Ovary (tissue), 10 donors: ENCODE data around the gene OR7G2. TPM values are rescaled to one million over a fixed set of nuclear protein-coding genes. Genes with fewer than 3 reads are reported as not detected.

ENCODE experiments used
- DNase-seq, 5 donors: peaks; one replicate each; pipeline ENCODE4 v3.0.0-alpha.2; 2019 to 2020
- H3K27ac ChIP-seq, 2 donors: fragments of 200-600 bp; one replicate each; pipeline versions ENCODE4 v1.5.1 to v1.8.0; 2019 to 2022
- H3K27me3 ChIP-seq: fragments of 200-600 bp; one replicate; pipeline ENCODE4 v1.8.0; 2022
- H3K36me3 ChIP-seq: fragments of 200-600 bp; sonication (generic); one replicate; pipeline ENCODE4 v1.5.1; 2019
- H3K4me1 ChIP-seq: one replicate; pipeline ENCODE4 v1.8.1; 2013; ENCODE audit warnings: mild to moderate bottlenecking, moderate library complexity; ENCODE audit not compliant: insufficient read depth
- H3K4me3 ChIP-seq: fragments of 200-600 bp; sonication (generic); one replicate; pipeline ENCODE4 v1.5.1; 2017
- H3K9me3 ChIP-seq, 2 donors: fragments of 200-600 bp in 1 of 2; sonication (generic) in 1 of 2; one replicate each; pipeline versions ENCODE4 v1.5.1 to v1.8.1; 2013 to 2019; ENCODE audit warnings: mild to moderate bottlenecking in 1 of 2, moderate library complexity in 1 of 2
- EP300 ChIP-seq: sonication (generic); formaldehyde crosslinking; IDR thresholded peaks from one replicate; pipeline ENCODE4 v1.6.1; 2017; ENCODE audit warnings: antibody characterized with exemption
- POLR2A ChIP-seq: fragments of 450-650 bp; IDR thresholded peaks from one replicate; pipeline ENCODE4 v1.6.1; 2017; ENCODE audit warnings: antibody characterized with exemption, mild to moderate bottlenecking, moderate library complexity
- WGBS, 3 donors: extraction: QIAGEN DNeasy Blood & Tissue Kit in 1 of 3; methylation state at CpG; one replicate each; pipeline versions ENCODE4 v1.1.5 to v1.1.7; 2013 to 2017; 5-methylcytosine and 5-hydroxymethylcytosine counted together
- intact Hi-C, 4 donors: fragments of 100-400 bp; cut with DNase I; formaldehyde crosslinking; loops; one replicate each; pipeline versions ENCODE4 v1.11.0 to v1.15.1; 2022 to 2023
- long read RNA-seq, 3 donors: library from polyadenylated mRNA in 2 of 3; unstranded in 2 of 3; transcript quantifications; one replicate each; pipeline ENCODE4 v2.0.0 and lab custom pipeline, GENCODE V29; 2021 to 2026
- polyA plus RNA-seq, 2 donors: library from polyadenylated mRNA; stranded (reverse); fragments of 200-250 nt in 1 of 2; fragments of 350-450 nt in 1 of 2; fragmentation: Illumina TruSeq in 1 of 2; extraction: RNeasy Lipid Tissue Mini Kit (QIAGEN cat#74804) in 1 of 2; gene quantifications; one replicate each; pipeline ENCODE4 v1.2.3, GENCODE V29; 2013 to 2014
- total RNA-seq, 7 donors: library from RNA; depleted of rRNA in 2 of 7; stranded (reverse); fragments of >200 nt in 2 of 7; fragmentation: NEBNext Ultra II Directional in 3 of 7; extraction: Animal tissue kit (Norgen Biotek cat#: 25700) in 3 of 7; gene quantifications; one replicate each; pipeline versions ENCODE4 v1.1.0 to v1.2.4, GENCODE V29; 2016 to 2023
- TF ChIP-seq, protein P1 (sequence below), 3 donors: fragments of 450-650 bp in 2 of 3; fragments of 200-600 bp in 1 of 3; IDR thresholded peaks; one replicate each; pipeline versions ENCODE4 v1.5.1 to v1.8.0; 2016 to 2022; ENCODE audit warnings: antibody characterized with exemption in 3 of 3, mild to moderate bottlenecking in 1 of 3
- donor health status: DM: no; HTN: no; CAD: no; lungs with moderate emphysema.
- donor health status: DM: no; HTN: no; CAD: no.
- donor health status: Bipolar disorder and iron deficiency.
- donor health status: DM: yes; HTN: yes; CAD: no.
- donor health status: DM: no; HTN: no; CAD: no.
- donor health status: DM: yes; HTN: yes; CAD: no.

Gene OR7G2
- total RNA-seq (not detected), polyA plus RNA-seq (not detected)
- long read RNA-seq, donor 1: 0 reads
- long read RNA-seq, donor 2: 0 reads
- long read RNA-seq, donor 3: 0 reads

DNA sequence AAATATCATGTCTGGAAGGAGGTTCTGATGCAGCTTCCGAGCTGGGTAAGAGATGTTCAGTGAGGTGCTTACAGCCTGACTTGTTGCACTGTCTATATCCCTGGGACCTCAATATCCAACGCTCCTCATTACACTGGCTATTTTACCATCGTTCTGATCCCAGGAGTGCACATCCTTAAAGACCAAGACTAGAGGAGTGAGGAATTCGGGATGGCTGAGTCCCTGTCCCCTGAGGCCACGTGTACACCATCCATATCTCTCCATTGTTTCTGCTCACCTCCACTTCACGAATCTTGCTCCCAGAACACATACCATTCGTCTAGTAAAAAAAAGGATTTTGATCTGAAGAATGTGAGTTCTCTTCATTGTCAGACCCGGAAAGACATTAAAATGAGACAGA, at the start of gene OR7G2:
Gene OR7G2, minus strand, starts transcription at position 101 of the 400 bp plus-strand sequence. CDS start 4,232 bp downstream, outside the sequence.
- Histone ChIP-seq H3K9me3 (no peaks in the 10 kb centered on the region), H3K4me3 (no peak within 1 kb of the TSS), H3K4me1 (no peaks in the 10 kb centered on the region), H3K27ac (no peak within 1 kb of the TSS), H3K27me3 (no peaks in the 10 kb centered on the region), H3K36me3 (no peaks in the 10 kb centered on the region)
- no peak for DNase-seq
- intact Hi-C loops: no loop called here
- WGBS, 3 donors: 41 to 47% (median 44%) methylated on average over 8 of the region's 8 CpGs
- TF ChIP-seq POLR2A: no peak
- TF ChIP-seq EP300: no peak
- TF ChIP-seq, protein P1, sequence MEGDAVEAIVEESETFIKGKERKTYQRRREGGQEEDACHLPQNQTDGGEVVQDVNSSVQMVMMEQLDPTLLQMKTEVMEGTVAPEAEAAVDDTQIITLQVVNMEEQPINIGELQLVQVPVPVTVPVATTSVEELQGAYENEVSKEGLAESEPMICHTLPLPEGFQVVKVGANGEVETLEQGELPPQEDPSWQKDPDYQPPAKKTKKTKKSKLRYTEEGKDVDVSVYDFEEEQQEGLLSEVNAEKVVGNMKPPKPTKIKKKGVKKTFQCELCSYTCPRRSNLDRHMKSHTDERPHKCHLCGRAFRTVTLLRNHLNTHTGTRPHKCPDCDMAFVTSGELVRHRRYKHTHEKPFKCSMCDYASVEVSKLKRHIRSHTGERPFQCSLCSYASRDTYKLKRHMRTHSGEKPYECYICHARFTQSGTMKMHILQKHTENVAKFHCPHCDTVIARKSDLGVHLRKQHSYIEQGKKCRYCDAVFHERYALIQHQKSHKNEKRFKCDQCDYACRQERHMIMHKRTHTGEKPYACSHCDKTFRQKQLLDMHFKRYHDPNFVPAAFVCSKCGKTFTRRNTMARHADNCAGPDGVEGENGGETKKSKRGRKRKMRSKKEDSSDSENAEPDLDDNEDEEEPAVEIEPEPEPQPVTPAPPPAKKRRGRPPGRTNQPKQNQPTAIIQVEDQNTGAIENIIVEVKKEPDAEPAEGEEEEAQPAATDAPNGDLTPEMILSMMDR (IDR thresholded peaks at IDR 0.05): no peak

DNA sequence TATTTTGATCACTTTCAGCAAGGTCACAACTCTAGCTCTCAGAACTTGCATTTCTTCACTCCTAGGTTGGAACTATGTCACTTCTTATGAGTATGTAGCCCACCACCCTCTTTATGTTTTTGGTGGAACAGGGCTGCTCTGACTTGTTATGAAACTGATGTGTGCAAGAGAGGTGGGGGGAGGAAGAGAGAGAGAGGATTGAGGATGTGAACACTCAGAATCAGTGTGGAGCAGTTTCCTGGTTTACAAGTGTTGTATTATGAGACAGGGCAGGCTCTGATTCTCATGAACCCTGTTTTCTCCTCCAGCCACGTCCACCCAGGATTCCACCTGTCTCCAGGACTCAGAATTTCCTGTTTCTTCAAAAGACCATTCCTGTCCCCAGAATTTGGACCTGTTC, 49.0 kb upstream of the OR7G2 start:
- WGBS, 3 donors: 83 to 100% (median 96%) methylated on average over 1 of the region's 1 CpG
- TF ChIP-seq POLR2A (no peak), EP300 (no peak)
- TF ChIP-seq, protein P1 (IDR thresholded peaks at IDR 0.05): no peak
- Histone ChIP-seq H3K27ac (no peak overlapping the region), H3K4me1 (no peaks in the 10 kb centered on the region), H3K9me3 (peaks cover 0 to 53% of the 10 kb centered on the region in 2 donors), H3K4me3 (no peak overlapping the region), H3K27me3 (no peaks in the 10 kb centered on the region), H3K36me3 (peaks cover 12% of the 10 kb centered on the region)
- DNase-seq: no peak
- intact Hi-C loops: no loop called here

DNA sequence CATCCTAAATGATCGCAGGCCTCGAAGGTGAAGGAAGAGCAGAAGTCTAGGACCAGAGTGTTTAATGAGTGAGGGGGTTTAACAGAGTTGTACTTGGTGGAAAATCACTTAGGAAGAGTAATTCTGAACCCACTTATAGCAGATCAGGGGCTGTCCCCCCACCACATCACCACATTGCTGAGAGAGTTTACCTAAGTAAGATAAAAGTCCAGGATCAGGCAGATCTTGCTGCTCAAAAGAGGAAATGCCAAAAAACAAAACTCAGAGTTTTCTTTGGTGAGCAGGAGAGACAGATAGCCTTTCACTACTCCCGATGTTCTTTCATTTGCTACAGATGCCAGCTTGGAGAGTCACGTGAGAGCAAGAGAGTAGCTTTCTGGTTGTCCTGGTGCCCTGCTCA, 48.3 kb upstream of the OR7G2 start:
- no peaks in the 10 kb centered on the region for H3K4me1 ChIP-seq
- intact Hi-C loops: no loop called here
- 96 to 99% (median 99%) methylated on average over 4 of the region's 4 CpGs for WGBS, 3 donors
- no peak for TF ChIP-seq POLR2A
- no peak for TF ChIP-seq EP300
- TF ChIP-seq, protein P1 (IDR thresholded peaks at IDR 0.05): no peak
- H3K4me3 ChIP-seq: no peak overlapping the region
- no peaks in the 10 kb centered on the region for H3K27me3 ChIP-seq
- DNase-seq: no peak
- H3K9me3 ChIP-seq: peaks cover 0 to 46% of the 10 kb centered on the region in 2 donors
- peaks cover 8% of the 10 kb centered on the region for H3K36me3 ChIP-seq
- no peak overlapping the region for H3K27ac ChIP-seq

DNA sequence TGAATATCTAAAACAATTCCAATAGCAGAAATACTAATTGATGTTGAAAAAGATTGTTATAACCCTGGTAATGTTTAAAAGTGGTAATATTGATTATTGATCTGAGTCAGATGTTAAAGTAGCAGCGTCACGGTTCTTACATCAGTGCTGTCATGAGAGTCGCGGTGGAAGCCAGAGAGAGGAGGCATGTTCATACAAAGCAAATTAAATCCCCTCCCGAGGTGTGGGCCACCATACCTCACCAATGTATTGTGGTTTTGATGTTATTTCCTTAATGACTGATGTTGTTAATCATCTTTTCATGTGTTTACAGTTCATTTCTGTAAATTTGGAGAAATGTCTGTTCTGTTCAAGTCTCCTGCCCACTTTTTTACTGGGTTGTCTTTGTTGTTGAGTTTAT, 44.1 kb upstream of the OR7G2 start:
- H3K4me1 ChIP-seq: no peaks in the 10 kb centered on the region
- peaks cover 0 to 20% of the 10 kb centered on the region in 2 donors for H3K9me3 ChIP-seq
- H3K4me3 ChIP-seq: no peak overlapping the region
- H3K27me3 ChIP-seq: no peaks in the 10 kb centered on the region
- no peak for DNase-seq
- no peaks in the 10 kb centered on the region for H3K36me3 ChIP-seq
- H3K27ac ChIP-seq: no peak overlapping the region
- WGBS, 3 donors: 97 to 99% (median 97%) methylated on average over 5 of the region's 5 CpGs
- intact Hi-C loops: no loop called here
- TF ChIP-seq, protein P1 (IDR thresholded peaks at IDR 0.05): no peak
- TF ChIP-seq POLR2A (no peak), EP300 (no peak)
